ENCODE measurements around the gene MPG.

The MPG gene

DNA sequence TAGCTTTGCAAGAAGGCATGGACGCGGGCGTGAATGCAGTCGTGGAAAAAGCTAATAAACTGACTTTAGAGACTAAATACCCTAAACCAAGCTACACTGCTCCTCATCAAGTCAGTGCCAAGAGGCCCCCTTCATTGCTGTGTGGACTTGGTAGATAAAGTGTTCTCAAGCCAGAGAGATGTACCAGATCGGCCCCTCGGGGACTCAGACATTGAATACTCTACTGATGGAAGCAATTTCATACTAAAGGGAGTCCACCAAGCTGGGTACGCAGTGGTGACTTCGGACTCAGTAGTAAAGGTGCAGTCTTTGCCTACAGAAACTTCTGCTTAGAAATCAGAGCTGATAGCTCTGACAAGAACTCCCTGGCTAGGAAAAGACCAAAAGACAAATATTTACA, 33.4 kb upstream of the MPG start:
- TF ChIP-seq EP300 (IDR thresholded peaks at IDR 0.05; ENCODE audit: borderline replicate concordance) = no peak
- TF ChIP-seq TEAD4 (IDR thresholded peaks at IDR 0.05) = no peak
- TF ChIP-seq NFIC (IDR thresholded peaks at IDR 0.05) = no peak
- no peak for TF ChIP-seq ZBTB7A (IDR thresholded peaks at IDR 0.05; ENCODE audit: low read depth)
- no peak for TF ChIP-seq REST (IDR thresholded peaks at IDR 0.05; ENCODE audit: low read depth)
- no peak for TF ChIP-seq FOXM1 (IDR thresholded peaks at IDR 0.05; ENCODE audit: borderline replicate concordance, low read depth)

DNA sequence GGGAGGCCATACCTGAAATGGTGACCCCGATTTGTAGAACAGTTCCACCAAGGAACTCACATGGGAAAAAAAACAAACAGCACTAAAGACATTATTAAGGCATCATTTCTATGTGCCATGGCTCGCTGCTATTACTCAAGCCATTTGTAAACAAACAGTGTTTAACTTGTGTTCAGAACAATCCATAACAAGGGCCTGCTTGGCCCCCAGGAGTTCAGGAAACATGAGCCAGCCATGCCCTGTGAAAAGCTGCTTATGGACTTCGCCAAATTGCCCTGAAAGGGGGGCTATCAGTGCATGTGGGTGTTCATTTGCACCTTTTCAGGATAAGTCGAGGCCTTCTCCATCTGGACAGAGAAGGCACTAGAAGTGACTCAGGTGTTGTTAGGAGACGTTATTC, 32.6 kb upstream of the MPG start:
- TF ChIP-seq MAX (IDR thresholded peaks at IDR 0.05) (no peak), TAF1 (IDR thresholded peaks at IDR 0.05; ENCODE audit: low read depth) (no peak)

GRCh38 chr16:47234-47633, 30.8 kb upstream of the MPG start:
- no peak for TF ChIP-seq EGR1 (IDR thresholded peaks at IDR 0.05)
- no peak for TF ChIP-seq ZBTB7A (IDR thresholded peaks at IDR 0.05; ENCODE audit: low read depth)
- TF ChIP-seq RAD21 (IDR thresholded peaks at IDR 0.05; ENCODE audit: low read depth) = no peak
- TF ChIP-seq YY1 (IDR thresholded peaks at IDR 0.05; ENCODE audit: low read depth) = no peak
- no peak for TF ChIP-seq TCF12 (IDR thresholded peaks at IDR 0.05; ENCODE audit: low read depth)
- no peak for TF ChIP-seq CREB1 (IDR thresholded peaks at IDR 0.05; ENCODE audit: low read depth)
- no peak for TF ChIP-seq MAX (IDR thresholded peaks at IDR 0.05)
- TF ChIP-seq REST (IDR thresholded peaks at IDR 0.05; ENCODE audit: low read depth) = no peak

DNA sequence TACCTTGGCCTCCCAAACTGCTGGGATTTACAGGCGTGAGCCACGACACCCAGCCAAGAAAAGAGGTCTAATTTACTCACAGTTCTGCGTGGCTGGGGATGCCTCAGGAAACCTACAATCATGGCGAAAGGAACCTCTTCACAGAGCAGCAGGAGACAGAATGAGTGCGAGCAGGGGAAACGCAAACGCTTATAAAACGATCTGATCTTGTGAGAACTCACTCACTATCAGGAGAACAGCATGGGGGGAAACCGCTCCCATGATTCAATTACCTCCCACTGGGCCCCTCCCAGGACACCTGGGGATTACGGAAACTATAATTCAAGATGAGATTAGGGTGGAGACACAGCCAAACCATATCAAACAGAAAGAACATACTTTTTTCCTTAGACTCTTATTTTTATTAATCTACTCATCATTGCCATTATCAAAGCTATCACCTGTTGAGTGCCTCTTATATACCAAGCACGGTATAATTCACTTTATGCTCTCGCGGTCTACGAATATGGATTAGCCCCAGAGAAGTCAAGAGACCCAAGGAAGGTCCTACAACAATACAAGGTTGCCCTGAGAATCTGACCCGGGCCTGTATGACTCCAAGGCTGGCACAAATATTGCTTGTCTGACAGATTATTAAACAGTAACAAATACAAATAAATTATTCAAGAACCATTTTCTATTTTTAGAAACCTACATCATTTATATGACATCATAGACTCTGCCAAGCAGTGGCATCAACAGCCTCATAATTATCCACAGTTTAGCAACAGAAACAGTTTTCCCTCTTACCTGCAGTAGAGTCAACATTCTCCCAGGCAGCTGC, 27.0 kb upstream of the MPG start:
- TF ChIP-seq EP300 (IDR thresholded peaks at IDR 0.05; ENCODE audit: borderline replicate concordance) = no peak
- no peak for TF ChIP-seq CREB1 (IDR thresholded peaks at IDR 0.05; ENCODE audit: low read depth)
- no peak for TF ChIP-seq ZBTB7A (IDR thresholded peaks at IDR 0.05; ENCODE audit: low read depth)
- no peak for TF ChIP-seq TAF1 (IDR thresholded peaks at IDR 0.05; ENCODE audit: low read depth)
- no peak for TF ChIP-seq FOXM1 (IDR thresholded peaks at IDR 0.05; ENCODE audit: borderline replicate concordance, low read depth)
- TF ChIP-seq YY1 (IDR thresholded peaks at IDR 0.05; ENCODE audit: low read depth) = no peak
- TF ChIP-seq REST (IDR thresholded peaks at IDR 0.05; ENCODE audit: low read depth) = no peak
- no peak for TF ChIP-seq TCF12 (IDR thresholded peaks at IDR 0.05; ENCODE audit: low read depth)
- TF ChIP-seq TEAD4 (IDR thresholded peaks at IDR 0.05) = no peak
- TF ChIP-seq MAX (IDR thresholded peaks at IDR 0.05) = no peak
- no peak for TF ChIP-seq USF1 (IDR thresholded peaks at IDR 0.05)
- TF ChIP-seq NFIC (IDR thresholded peaks at IDR 0.05) = no peak
- no peak for TF ChIP-seq EGR1 (IDR thresholded peaks at IDR 0.05)
- TF ChIP-seq RAD21 (IDR thresholded peaks at IDR 0.05; ENCODE audit: low read depth) = no peak
- no peak for TF ChIP-seq CEBPB (IDR thresholded peaks at IDR 0.05)

Measured in Ishikawa (cell line).